NCI-H1048 (cell line): ENCODE measurements around the gene SEMA6B.
"Not testable (repeated sequence)": the region's sequence is repeated elsewhere in the genome, so short reads cannot be mapped to it uniquely, and the experiment has no call there.

Source experiments
- DNase-seq: peaks from one replicate; lab custom pipeline; 2025; lab: John Stamatoyannopoulos, UW

SEMA6B gene

DNA sequence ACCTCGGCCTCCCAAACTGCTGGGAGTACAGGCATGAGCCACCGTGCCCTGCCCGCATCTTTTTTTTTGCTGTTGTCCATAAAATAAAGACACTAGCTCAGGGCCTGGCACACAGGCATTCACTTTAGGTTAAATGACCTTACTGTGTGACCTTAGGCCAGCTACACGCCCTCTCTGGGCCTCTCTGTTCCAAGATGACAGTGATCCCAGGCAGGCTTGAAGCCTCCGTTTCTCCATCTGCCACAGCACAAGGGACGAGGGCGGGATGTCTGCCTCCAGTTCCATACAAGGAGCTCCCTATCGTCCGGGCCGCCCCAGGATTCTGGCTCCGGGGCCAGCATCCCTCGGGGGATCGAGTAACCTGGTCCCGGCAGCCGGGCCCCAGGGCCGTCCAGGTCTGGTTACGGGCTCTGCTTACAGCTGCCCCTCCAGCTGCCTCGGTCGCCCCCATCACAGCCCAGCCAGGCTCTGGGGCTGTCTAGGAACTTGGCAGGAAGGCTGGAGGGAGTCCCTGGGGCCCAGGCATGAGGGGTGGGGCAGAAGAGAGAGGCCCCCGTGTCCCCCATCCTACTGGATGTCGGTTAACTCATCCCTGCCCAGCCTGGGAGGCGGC, 11.9 kb upstream of the SEMA6B start:
- no peak for DNase-seq

DNA sequence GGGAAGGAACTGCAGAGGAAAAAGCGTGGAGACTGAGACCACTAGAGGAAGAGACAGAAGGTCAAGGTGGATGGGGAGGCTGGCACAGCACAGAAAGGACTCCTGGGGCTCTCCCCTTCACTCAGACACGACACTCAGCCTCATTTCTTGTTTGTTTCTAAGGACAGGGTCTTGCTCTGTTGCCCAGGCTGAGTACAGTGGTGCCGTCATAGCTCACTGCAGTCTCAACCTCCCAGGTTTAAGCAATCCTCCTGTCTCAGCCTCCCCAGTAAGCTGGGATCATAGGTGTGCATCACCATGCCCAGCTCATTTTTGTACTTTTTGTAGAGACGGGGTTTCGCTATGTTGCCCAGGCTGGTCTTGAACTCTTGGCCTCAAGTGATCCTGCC, 11.4 kb upstream of the SEMA6B start:
- DNase-seq, result no peak

DNA sequence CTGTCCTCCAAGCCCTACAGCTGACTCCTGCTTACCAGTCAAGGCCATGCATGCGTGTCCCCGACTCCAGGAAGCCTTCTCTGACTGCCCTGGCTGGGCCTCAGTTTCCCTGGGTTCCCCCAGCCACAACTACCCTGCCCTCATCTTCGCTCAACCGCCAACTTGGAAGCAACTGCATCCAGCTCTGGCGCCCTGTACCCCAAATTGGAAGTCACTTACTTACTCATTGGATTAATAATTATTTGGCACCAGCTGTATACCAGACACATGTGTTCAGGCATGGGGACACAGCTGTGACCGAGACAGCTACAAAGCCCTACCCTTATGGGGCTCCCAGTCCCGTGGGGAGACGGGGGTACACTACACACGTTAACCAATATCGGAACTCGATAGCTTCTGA, 10.9 kb upstream of the SEMA6B start:
- DNase-seq, result no peak

DNA sequence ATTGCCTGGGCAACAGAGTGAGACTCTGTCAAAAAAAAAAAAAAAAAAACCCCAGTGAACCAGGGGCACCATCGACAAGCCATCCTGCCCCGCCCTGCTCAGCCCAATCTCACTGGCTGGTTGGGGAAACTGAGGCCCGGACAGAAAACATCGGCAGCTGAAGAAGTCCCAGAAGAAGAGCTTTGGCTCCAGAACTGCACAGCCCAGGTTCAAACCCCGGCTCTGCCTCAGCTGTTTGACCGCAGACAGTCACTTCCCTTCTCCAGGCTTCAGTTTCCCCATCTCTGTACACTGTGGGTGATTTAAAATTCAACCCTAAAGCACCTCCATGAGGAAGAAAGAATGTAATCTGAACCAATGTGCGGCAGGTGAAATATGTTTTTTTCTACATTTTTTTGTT, 9.4 kb upstream of the SEMA6B start:
- DNase-seq, result no peak

GRCh38 chr19:4567584-4568071, 8.1 kb upstream of the SEMA6B start:
- no peak for DNase-seq

DNA sequence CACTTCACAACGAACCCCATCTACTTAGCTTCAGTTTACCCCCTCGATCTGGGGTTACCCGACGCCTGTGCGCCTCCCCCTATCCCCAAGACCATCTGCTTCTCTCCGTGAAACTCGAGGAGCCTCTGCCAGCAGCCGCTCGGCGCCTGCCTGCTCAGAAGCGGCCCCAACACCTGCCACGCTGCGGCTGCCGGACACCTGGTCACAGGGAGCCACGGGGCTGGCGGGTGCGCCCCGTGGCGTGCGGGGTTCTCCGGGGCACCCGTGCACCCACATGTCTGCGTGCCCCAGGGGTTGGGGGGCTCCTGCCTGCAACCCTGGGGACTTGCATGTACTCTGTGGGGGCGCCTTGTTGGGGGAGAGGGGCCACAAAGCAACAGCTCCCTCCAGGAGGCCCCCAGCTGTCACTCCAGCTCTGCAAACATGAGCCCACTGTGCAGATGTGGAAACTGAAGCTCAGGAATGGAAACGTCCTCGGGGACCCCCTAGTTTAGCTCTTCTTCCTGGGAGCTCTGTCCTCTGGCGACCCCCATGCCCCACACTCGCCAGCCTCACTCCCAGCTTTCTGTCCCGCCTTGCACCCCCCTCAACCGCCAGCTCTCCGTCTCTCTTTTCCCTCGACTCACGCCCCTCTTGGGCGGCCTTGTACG, 7.0 kb upstream of the SEMA6B start:
- DNase-seq, result no peak

DNA sequence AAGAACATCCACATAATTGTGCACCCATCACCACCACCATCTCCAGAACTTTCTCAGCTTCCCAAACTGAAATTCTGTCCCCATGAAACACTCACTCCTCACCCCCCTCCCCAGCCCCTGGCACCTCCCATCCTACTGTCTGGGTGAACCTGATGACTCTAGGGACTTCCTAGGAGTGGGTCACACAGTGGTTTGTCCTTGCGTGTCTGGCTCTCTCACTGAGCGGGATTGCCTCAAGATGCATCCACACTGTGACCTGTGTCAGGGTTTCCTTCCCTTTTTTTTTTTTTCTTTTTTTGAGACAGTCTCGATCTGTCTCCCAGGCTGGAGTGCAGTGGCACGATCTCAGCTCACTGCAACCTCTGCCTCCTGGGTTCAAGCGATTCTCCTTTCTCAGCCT, 4.1 kb upstream of the SEMA6B start:
- not testable (repeated sequence) for DNase-seq

- DNase-seq, result not testable (repeated sequence)
These were observed 2.6 kb upstream of the SEMA6B start for GRCh38 chr19:4562085-4562484.

DNA sequence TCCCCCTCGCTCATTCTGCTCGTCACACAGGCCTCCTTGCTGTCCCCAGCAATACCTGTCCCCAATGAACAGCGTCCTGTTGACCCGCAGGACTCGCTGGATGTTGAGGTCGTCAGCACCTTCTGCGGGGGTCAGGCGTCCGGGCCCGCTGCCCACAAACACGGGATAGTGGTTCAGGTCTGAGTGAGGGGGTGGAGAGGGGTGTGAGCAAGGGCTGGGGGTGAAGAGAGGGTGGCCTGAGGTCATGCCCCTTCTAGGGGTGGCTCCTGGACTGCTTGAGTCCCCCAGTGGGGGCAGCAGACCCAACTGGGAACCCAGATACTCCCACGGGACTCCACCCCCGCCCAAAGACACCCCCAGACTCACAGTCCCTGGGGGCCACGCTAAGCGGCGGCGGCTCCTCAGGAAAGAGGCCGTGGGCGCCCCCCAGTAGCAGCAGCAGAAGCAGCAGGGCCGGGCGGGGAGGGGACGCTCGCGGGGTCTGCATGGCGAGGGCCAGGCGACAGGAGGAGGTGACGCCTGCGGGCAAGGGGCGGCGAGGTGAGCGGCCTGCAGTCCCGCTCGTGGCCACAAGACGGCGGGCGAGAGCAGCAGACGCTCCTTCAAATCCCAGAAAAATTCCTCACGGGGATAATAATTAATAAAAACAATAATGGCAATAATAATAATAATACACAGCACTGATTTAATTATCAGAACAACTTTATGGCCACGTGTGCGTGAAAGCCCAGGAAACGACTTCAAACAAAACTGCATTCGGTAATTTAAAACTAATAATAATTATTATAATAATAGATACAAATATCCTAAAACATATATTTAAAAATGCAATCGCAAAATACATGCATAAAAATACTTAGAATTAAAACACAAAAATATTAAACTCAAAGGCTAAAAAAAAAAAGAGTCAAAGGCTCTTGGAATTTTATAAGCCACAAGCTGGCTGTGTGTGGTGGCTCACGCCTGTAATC, 1.2 kb downstream of the SEMA6B start:
- DNase-seq, result no peak

GRCh38 chr19:4557144-4557970, 2.1 kb downstream of the SEMA6B start:
- DNase-seq, result no peak

DNA sequence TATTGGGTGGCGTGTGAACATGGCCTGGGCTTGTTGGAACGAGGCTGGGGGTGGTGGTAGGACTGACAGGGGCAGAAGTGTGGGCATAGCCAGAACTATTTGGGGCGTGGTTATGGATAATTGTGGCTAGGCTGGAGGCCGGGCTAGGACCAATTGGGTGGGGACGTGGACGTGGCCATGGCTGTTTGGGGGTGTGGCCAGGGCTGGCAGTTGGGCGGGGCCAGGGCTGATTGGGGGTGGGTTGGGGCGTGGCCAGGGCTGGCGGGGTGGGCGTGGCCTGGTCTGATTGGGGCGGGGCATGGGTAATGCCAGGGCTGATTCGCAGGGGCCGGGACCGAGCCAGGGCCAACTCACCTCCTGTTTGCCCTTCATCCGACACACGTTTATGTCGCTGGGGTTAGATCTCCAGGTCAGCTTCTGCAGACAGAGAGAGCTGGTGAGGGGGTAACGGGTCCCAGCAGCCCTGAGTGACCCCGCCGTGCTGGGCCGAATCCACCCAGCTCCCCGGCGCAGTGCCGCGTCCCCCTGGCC, 2.8 kb downstream of the SEMA6B start:
- DNase-seq, result peak; percentile 62

GRCh38 chr19:4555657-4556561, 3.6 kb downstream of the SEMA6B start:
- no peak for DNase-seq

- DNase-seq, result no peak
These were observed 4.8 kb downstream of the SEMA6B start for GRCh38 chr19:4554717-4555116.

GRCh38 chr19:4553775-4554174, 5.7 kb downstream of the SEMA6B start:
- no peak for DNase-seq

GRCh38 chr19:4553092-4553695, 6.3 kb downstream of the SEMA6B start:
- no peak for DNase-seq

- DNase-seq, result no peak
These were observed 7.0 kb downstream of the SEMA6B start for GRCh38 chr19:4552525-4552819.

GRCh38 chr19:4550479-4551050, 8.9 kb downstream of the SEMA6B start:
- no peak for DNase-seq

DNA sequence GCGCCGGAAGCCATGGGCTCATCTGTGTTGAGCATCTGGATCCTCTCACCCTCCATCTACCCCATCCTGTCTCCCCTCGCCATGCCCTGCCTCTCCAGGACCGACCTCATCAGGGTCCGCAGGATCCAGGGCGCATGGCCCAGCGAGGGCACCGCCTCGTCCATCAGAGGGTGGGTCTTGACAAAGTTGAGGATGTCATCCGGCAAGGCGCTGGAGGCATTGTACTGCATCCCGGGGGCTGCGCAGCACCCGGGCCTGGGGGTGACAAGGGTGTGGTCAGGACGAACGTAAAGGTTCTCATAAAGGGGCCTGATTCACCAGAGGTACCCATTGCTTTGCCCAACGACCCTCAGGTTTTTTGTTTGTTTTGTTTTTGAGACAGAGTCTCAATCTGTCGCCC, 9.5 kb downstream of the SEMA6B start:
- DNase-seq, result no peak

DNA sequence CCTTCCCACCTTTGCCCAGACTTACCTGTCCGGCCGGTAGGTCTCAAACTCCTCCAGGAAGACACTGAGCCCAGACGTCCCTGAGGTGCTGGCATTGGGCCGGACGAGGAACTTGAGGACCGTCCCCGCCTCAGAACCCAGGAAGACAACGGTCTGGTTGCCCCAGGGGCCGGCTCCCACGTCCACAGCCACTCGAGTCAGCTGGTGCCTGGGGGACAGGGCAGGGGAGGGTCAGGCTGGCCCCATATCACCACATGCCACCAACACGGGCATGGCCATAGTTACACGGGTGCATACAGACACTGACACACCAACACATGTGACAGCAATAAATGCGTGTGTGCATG, 11.3 kb downstream of the SEMA6B start:
- DNase-seq, result no peak
